Measurements from ENCODE around the gene HDAC7. TPM values are rescaled to one million over a fixed set of nuclear protein-coding genes. Genes with fewer than 3 reads are reported as not detected.

The HDAC7 gene
- total RNA-seq, 1 experiment from 2014 or later: 3.6 TPM

DNA sequence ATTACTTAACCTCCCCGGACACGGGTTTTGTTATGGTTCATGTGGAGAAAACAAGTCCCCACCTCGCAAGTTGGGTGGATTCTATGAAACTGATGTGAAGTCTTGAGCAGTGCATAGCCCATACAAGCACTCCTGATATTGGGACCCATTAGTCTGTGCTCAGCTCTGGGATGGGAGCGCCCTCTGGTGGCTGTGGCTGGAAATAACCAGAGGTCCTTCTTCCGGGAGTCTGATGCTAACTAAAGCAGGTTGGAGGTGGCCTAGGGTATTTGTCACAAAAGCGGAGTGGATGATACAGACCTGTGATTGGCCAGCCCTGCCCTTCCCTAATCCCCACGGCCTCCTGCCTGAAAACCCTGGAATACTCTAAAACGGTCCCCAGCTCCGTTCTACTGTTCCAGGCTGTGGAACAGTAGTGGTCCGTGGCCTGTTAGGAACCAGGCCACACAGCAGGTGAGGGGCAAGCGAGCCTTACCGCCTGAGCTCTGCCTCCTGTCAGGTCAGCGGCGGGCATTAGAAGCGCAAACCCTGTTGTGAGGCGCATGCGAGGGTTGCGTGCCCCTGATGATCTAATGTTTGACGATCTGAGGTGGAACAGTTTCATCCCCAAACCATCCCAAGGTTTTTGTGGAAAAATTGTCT lies 40.3 kb downstream of the HDAC7 start:
- peak; percentile 90 for DNase-seq (ENCODE audit: low read depth, low spot score)
- in situ Hi-C loops (cut with HindIII; ENCODE audit: low pct_unique_long_range_greater_than_20kb, low sequenced_read_pairs): no loop called here

GRCh38 chr12:47778881-47779280 lies 40.8 kb downstream of the HDAC7 start:
- in situ Hi-C loops (cut with HindIII; ENCODE audit: low pct_unique_long_range_greater_than_20kb, low sequenced_read_pairs): no loop called here

DNA sequence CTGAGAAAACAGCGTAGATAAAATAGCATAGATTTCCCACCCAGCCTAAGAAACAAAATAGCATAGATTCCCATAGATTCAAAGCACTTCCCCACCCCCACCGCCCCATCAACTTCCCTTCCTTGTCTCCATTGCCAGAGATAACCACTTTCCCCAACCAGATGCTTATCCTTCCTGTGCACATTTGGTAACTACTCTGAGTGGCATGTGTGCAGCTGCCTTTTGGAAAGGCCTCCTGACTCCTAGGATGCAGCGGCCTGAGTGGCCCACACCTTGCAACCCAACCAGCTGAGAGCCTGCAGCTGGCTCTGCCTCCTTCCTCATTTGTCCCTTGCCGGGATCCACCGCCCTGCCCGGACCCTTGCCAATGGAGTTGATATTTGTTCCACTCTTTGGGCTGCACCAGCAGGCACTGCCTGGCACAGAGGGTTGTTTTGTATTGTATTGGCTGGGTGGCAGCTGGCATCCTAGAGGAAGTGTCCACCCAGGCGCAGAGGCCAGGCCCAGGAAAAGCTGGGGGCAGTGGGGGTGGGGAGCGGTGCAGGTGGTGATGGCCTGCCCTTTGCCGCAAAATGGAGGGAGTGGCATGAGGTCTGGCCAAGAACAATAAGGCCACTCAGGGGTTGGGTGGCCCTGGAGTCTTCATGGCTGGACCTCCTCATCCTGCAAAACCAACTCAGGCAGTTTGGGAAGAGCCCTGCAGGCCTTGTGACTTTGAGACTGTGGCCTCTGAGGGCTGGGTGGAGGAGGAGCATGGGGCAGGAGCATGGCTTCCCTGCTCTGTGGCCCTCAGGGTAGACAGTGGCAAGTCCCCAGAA lies 41.8 kb downstream of the HDAC7 start:
- in situ Hi-C loops (cut with HindIII; ENCODE audit: low pct_unique_long_range_greater_than_20kb, low sequenced_read_pairs): no loop called here
- DNase-seq (ENCODE audit: low read depth, low spot score): peak; percentile 61

More at GRCh38 chr12:47778881-47779280, 40.8 kb downstream of the HDAC7 start:
- no peak for DNase-seq (ENCODE audit: low read depth, low spot score)

GRCh38 chr12:47777151-47777550 lies 42.6 kb downstream of the HDAC7 start:
- DNase-seq (ENCODE audit: low read depth, low spot score): no peak
- in situ Hi-C loops (cut with HindIII; ENCODE audit: low pct_unique_long_range_greater_than_20kb, low sequenced_read_pairs): no loop called here

GRCh38 chr12:47776471-47777143 lies 43.1 kb downstream of the HDAC7 start:
- in situ Hi-C loops (cut with HindIII; ENCODE audit: low pct_unique_long_range_greater_than_20kb, low sequenced_read_pairs): no loop called here
- DNase-seq (ENCODE audit: low read depth, low spot score): no peak

DNA sequence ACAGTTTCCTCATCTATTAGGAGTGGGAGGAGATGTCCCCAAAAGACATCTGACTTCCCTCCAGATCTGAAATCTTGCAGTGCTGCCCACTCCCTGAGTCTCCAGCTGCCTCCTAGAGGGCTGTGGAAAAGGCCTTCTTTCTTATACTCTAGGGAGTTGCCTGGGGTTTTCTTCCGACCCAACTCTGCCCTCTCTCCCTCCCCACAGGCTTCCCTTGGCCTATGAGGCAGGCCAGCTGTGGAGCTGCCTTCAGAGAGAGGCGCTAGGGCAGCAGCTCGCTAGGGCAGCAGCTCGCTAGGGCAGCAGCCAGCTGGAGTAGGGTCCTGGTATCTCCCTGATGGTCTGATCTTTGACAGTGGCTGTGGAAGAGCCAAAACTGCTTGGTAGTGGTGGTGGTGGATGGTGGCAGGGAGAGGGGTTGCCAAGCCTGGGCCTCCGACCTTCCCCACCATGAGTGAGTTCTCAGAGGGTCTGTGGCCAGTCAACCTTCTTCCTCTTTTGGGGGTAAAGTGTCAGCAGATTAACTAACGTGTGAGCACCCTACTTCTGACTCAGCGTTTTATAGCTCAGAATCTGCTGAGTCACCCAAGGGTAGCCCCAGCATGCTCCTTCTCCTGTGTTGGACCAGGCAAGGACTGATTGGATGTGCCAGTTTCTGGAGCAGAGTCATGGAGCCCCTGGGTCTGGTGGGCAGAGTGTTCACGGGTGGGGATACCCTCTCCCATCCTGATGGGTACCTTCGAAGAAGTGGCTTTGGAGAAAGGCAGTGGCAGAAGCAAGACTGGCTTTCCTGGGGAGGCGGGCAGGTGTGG lies 44.4 kb downstream of the HDAC7 start:
- in situ Hi-C loops (cut with HindIII; ENCODE audit: low pct_unique_long_range_greater_than_20kb, low sequenced_read_pairs): no loop called here
- no peak for DNase-seq (ENCODE audit: low read depth, low spot score)

DNA sequence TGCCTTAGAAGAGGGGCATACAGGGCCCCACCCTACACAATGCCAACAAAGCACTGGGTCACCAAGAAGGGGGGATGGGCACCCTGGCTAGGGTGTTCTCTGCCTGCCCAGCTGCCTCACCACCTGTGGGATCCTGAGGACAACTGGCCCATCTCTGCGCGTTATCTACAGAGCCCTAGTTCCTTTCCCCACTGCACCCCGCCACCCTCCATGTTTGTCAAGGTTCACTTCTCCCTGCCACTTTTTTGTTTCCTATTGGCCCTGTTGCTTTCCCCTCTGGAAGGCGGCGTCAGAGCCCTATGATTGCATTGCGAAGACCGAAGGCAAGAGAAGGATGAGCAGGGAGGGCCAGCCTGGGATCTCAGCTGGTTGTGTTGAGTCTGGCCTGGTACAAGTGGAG lies 45.0 kb downstream of the HDAC7 start:
- in situ Hi-C loops (cut with HindIII; ENCODE audit: low pct_unique_long_range_greater_than_20kb, low sequenced_read_pairs): no loop called here
- DNase-seq (ENCODE audit: low read depth, low spot score): no peak

DNA sequence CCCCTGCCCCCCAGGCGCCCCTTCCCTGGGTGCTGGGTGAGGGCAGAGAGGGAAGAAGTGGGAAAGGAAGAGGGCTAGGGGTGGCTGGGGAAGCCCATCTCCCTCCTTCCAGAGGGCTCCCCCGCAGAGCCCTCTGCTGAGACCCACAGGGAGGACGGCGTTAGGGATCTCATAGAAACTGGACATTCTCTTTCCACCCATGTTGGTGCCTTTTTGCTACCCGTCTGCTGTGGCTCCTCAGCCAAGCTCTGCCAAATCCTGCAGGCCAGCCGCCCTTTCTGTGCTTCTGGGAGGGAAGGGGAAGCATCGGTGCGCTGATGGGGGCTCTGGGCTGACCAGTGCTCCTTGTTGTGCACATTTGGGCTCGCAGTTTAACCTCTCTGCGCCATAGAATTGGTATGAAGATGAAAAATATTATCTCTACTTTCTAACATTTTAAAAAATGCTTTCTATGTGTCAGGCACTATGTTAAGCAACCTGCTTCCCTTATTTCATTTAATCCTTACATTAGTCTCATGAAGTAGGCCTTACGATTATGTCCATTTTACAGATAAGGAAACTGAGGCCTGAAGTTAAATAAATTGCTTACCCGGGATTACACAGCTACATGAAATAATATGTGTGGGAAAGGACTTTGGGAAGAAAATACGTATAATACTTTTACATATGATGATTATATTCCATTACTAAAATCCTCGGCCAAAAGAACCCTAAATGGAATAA lies 45.7 kb downstream of the HDAC7 start:
- in situ Hi-C loops (cut with HindIII; ENCODE audit: low pct_unique_long_range_greater_than_20kb, low sequenced_read_pairs): no loop called here
- no peak for DNase-seq (ENCODE audit: low read depth, low spot score)

GRCh38 chr12:47773062-47773857 lies 46.4 kb downstream of the HDAC7 start, which contains the start of gene SLC48A1:
Gene SLC48A1, plus strand, starts transcription at chr12:47773238. Its CDS starts 67 bp downstream, at chr12:47773305.
- peak; percentile 63 for DNase-seq (ENCODE audit: low read depth, low spot score)
- in situ Hi-C loops (cut with HindIII; ENCODE audit: low pct_unique_long_range_greater_than_20kb, low sequenced_read_pairs): no loop called here

GRCh38 chr12:47772738-47773061 lies 47.0 kb downstream of the HDAC7 start:
- in situ Hi-C loops (cut with HindIII; ENCODE audit: low pct_unique_long_range_greater_than_20kb, low sequenced_read_pairs): no loop called here

DNA sequence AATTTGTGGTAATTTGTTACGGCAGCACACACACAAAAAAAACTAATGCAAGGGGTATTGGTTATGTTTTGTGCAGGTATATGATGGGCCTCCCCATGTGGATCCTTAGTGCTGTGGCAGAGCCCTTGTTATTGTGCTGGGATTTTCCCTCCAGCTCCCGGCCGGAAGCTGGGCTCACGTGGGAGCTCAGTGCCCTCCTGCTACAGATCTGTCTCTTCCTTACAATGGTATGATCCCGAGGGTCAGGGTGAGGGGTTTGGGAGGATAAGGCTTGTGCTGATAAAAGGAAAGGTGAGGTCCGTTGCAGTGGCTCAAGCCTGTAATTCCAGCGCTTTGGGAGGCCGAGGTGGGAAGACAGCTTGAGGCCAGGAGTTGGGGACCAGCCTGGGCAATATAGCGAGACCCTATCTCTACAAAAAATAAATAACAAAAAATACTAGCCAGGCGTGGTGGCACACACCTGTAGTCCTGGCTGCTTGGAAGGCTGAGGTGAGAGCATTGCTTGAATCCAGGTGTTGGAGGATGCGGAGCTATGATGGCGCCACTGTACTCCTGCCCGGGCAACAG lies 47.5 kb downstream of the HDAC7 start:
- DNase-seq (ENCODE audit: low read depth, low spot score): no peak
- in situ Hi-C loops (cut with HindIII; ENCODE audit: low pct_unique_long_range_greater_than_20kb, low sequenced_read_pairs): no loop called here

More at GRCh38 chr12:47772738-47773061, 47.0 kb downstream of the HDAC7 start:
- DNase-seq (ENCODE audit: low read depth, low spot score): no peak

DNA sequence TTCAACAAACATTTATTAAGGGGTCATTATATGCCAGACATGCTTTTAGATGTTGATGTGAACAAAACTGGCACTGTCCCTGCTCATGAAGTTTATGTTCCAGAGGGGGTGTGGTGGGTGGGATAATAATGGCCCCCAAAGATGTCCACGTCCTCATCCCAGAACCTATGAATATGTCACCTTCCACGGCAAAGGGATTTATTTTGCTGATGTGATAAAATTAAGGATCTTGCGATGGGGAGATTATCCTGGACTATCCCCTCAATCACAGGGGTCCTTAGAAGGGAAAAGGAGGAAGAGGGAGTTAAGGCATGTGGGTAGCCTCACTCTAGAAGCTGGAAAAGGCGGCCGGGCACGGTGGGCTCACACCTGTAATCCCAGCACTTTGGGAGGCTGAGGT lies 48.4 kb downstream of the HDAC7 start:
- in situ Hi-C loops (cut with HindIII; ENCODE audit: low pct_unique_long_range_greater_than_20kb, low sequenced_read_pairs): no loop called here

DNA sequence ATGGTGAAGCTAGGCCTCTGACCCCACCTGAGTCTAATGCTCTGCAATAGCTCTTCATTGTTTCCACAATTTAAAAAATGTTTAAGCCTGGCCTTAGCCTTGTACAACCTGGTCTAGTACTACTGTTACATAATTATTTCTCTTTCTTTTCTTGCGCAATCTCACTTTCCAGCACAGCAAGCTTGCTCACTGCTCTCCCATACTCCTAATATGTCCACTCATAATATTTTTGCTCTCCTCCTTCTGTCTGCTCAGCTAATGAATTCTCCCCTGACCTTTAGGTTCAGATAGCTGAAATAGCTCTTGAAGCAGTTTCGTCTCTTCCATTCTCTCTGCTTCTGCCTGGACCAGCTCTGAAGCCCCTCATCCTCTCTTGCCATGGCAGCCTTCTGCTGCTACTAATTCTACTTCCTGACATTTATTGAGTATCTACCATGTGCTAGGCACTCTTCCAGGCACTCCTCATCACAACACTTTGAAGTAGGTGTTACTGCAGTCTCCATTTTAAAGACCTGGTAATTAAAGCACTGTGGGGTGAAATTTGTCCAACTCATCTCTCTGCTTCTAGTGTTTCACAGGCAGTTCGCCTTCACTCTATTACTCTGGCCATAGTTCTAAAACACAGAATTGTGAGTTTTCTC lies 49.5 kb downstream of the HDAC7 start:
- in situ Hi-C loops (cut with HindIII; ENCODE audit: low pct_unique_long_range_greater_than_20kb, low sequenced_read_pairs): no loop called here
- no peak for DNase-seq (ENCODE audit: low read depth, low spot score)

More for the DNA sequence above, 48.4 kb downstream of the HDAC7 start:
- no peak for DNase-seq (ENCODE audit: low read depth, low spot score)

- DNase-seq (ENCODE audit: low read depth, low spot score): no peak
- in situ Hi-C loops (cut with HindIII; ENCODE audit: low pct_unique_long_range_greater_than_20kb, low sequenced_read_pairs): no loop called here
These were observed 50.2 kb downstream of the HDAC7 start for GRCh38 chr12:47769234-47770085.

GRCh38 chr12:47768323-47768811 lies 51.3 kb downstream of the HDAC7 start:
- in situ Hi-C loops (cut with HindIII; ENCODE audit: low pct_unique_long_range_greater_than_20kb, low sequenced_read_pairs): no loop called here
- no peak for DNase-seq (ENCODE audit: low read depth, low spot score)
